ENCODE measurements around the gene CLCN5. TPM values are rescaled to one million over a fixed set of nuclear protein-coding genes. Genes with fewer than 3 reads are reported as not detected.

The CLCN5 gene
- total RNA-seq, 1 donor from 2014 or later, result 3.3 TPM

- H3K4me3 ChIP-seq (ENCODE audit: low read depth, low read length), result no peak overlapping the region
- no peak for TF ChIP-seq CTCF (conservative IDR thresholded peaks at IDR 0.05; ENCODE audit: low read depth, low read length)
- DNase-seq (ENCODE audit: low read depth), result no peak
These were observed 55.1 kb downstream of the CLCN5 start for GRCh38 chrX:49977319-49978090.

- DNase-seq (ENCODE audit: low read depth), result no peak
- TF ChIP-seq CTCF (conservative IDR thresholded peaks at IDR 0.05; ENCODE audit: low read depth, low read length), result no peak
- no peak overlapping the region for H3K4me3 ChIP-seq (ENCODE audit: low read depth, low read length)
These were observed 55.8 kb downstream of the CLCN5 start for GRCh38 chrX:49978176-49978575.

GRCh38 chrX:49986058-49986457, 63.7 kb downstream of the CLCN5 start:
- DNase-seq (ENCODE audit: low read depth), result no peak
- no peak overlapping the region for H3K4me3 ChIP-seq (ENCODE audit: low read depth, low read length)
- TF ChIP-seq CTCF (conservative IDR thresholded peaks at IDR 0.05; ENCODE audit: low read depth, low read length), result no peak

GRCh38 chrX:49987651-49988050, 65.3 kb downstream of the CLCN5 start:
- H3K4me3 ChIP-seq (ENCODE audit: low read depth, low read length), result no peak overlapping the region
- TF ChIP-seq CTCF (conservative IDR thresholded peaks at IDR 0.05; ENCODE audit: low read depth, low read length), result no peak
- DNase-seq (ENCODE audit: low read depth), result no peak

- no peak for DNase-seq (ENCODE audit: low read depth)
These were observed 65.7 kb downstream of the CLCN5 start for GRCh38 chrX:49988143-49988542.

GRCh38 chrX:49991758-49992157, 69.4 kb downstream of the CLCN5 start:
- no peak overlapping the region for H3K4me3 ChIP-seq (ENCODE audit: low read depth, low read length)
- no peak for DNase-seq (ENCODE audit: low read depth)
- no peak for TF ChIP-seq CTCF (conservative IDR thresholded peaks at IDR 0.05; ENCODE audit: low read depth, low read length)

More at GRCh38 chrX:49988143-49988542, 65.7 kb downstream of the CLCN5 start:
- TF ChIP-seq CTCF (conservative IDR thresholded peaks at IDR 0.05; ENCODE audit: low read depth, low read length), result no peak
- H3K4me3 ChIP-seq (ENCODE audit: low read depth, low read length), result no peak overlapping the region

GRCh38 chrX:49992853-49993252, 70.5 kb downstream of the CLCN5 start:
- no peak for TF ChIP-seq CTCF (conservative IDR thresholded peaks at IDR 0.05; ENCODE audit: low read depth, low read length)
- DNase-seq (ENCODE audit: low read depth), result no peak
- no peak overlapping the region for H3K4me3 ChIP-seq (ENCODE audit: low read depth, low read length)
